ENCODE results near the gene ARHGEF37. TPM values are rescaled to one million over a fixed set of nuclear protein-coding genes. Genes with fewer than 3 reads are reported as not detected.

Gene ARHGEF37
- total and polyA plus RNA-seq, 9 of the 15 experiments (the other 6 are each of a cell fraction or from before 2014, with no cell fraction given): 0.01 to 0.27 (median 0.05) TPM

DNA sequence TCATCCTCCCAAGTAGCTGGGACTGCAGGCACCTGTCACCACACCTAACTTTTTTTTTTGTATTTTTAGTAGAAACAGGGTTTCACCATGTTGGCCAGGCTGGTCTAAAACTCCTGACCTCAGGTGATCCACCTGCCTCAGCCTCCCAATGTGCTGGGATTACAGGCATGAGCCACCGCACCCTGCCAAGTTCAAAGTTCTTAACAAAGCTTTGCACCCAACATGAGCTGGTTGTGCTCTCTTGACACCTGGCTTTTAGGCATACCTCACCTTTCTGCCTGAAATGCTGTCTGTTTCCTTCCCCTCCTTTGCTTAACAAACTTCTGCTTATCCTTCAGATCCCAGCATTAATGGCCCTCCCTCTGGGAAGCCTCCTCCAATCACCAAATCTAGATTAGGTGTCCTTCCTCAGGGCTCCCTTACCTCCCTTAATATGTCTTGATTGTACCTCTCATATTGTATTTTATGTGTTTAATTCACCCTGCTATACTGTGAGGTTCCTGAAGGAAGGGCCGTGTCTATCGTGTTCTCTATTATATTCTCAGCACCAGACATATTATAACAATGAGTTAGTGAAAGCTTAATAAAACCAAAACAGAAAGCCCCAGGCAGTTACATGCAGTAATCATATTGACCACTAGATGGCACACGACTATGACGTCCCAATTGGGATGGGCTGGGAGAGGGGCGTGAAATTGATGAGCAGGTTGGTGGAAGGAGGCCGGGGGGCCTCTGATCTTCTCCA lies 86.0 kb downstream of the ARHGEF37 start:
- H3K9ac ChIP-seq (ENCODE audit: insufficient read depth in 1 of 2, low read depth in 2 of 2, low read length in 2 of 2): no peak overlapping the region
- WGBS (ENCODE audit: insufficient coverage, low coverage, missing lambda C conversion rate): 11% methylated on average over 7 of the region's 7 CpGs
- FAIRE-seq (peak; percentile 76), DNase-seq (ENCODE audit: extremely low read depth in 1 of 4, low spot score in 3 of 4) (peak; percentile 65 to 74 (median 66)), ATAC-seq (peak; percentile 68)
- POLR2A ChIA-PET: interaction anchor here (0.6 to 1.6 kb wide), 9 partner anchors 8 to 387 kb away, joined by 3 to 6 read pairs (median 3); no protein-coding TSS in a partner anchor
- CTCF ChIA-PET (ENCODE audit: low intra/inter-chr PET ratio): interaction anchor here (0.7 to 0.8 kb wide), 3 partner anchors 65 to 186 kb away, joined by 3 to 4 read pairs (median 3); no protein-coding TSS in a partner anchor
- H2AFZ ChIP-seq (ENCODE audit: low read depth, low read length): peak overlapping the region; percentile 67
- no peaks in the 10 kb centered on the region for H4K20me1 ChIP-seq (replicated peaks; ENCODE audit: control insufficient read depth, insufficient read depth, low read length)
- H3K36me3 ChIP-seq (ENCODE audit: control insufficient read depth, insufficient read depth, low read length): no peaks in the 10 kb centered on the region
- no peak overlapping the region for H3K4me3 ChIP-seq
- H3K9me3 ChIP-seq (replicated peaks; ENCODE audit: control insufficient read depth, insufficient read depth, low read depth, low read length): peaks cover 3% of the 10 kb centered on the region; the same call in 1 of the 2 replicates
- in situ Hi-C loops (cut with MboI) (no loop called here), intact Hi-C loops (cut with micrococcal nuclease) (loop anchor here (1.0 kb wide), 1 partner anchor 64 kb away; no protein-coding TSS in a partner anchor)
- peaks cover 15 to 22% of the 10 kb centered on the region in 2 experiments for H3K4me1 ChIP-seq (replicated peaks in 1 of 2; ENCODE audit: control insufficient read depth in 2 of 2, insufficient read depth in 2 of 2, low read length in 2 of 2)
- H3K27me3 ChIP-seq (ENCODE audit: control insufficient read depth in 2 of 2, insufficient read depth in 2 of 2, low read length in 2 of 2): no peaks in the 10 kb centered on the region
- BruUV-seq (replicated peaks): no TSS peak
- H3K27ac ChIP-seq (ENCODE audit: extremely low read depth, low read depth, low read length): peak overlapping the region; percentile 13; the same call in 1 of the 3 replicates
- H3K4me2 ChIP-seq (ENCODE audit: insufficient read depth, low read length): no peak overlapping the region; the same call in 1 of the 2 replicates
- no peaks in the 10 kb centered on the region for H3K9me1 ChIP-seq (ENCODE audit: control insufficient read depth, insufficient read depth, low read length)
- H3K79me2 ChIP-seq (ENCODE audit: control insufficient read depth, insufficient read depth, low read length): no peaks in the 10 kb centered on the region
- TF ChIP-seq, protein P1, sequence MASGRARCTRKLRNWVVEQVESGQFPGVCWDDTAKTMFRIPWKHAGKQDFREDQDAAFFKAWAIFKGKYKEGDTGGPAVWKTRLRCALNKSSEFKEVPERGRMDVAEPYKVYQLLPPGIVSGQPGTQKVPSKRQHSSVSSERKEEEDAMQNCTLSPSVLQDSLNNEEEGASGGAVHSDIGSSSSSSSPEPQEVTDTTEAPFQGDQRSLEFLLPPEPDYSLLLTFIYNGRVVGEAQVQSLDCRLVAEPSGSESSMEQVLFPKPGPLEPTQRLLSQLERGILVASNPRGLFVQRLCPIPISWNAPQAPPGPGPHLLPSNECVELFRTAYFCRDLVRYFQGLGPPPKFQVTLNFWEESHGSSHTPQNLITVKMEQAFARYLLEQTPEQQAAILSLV (tag; IDR thresholded peaks at IDR 0.05): no peak
- TF ChIP-seq, protein P2, sequence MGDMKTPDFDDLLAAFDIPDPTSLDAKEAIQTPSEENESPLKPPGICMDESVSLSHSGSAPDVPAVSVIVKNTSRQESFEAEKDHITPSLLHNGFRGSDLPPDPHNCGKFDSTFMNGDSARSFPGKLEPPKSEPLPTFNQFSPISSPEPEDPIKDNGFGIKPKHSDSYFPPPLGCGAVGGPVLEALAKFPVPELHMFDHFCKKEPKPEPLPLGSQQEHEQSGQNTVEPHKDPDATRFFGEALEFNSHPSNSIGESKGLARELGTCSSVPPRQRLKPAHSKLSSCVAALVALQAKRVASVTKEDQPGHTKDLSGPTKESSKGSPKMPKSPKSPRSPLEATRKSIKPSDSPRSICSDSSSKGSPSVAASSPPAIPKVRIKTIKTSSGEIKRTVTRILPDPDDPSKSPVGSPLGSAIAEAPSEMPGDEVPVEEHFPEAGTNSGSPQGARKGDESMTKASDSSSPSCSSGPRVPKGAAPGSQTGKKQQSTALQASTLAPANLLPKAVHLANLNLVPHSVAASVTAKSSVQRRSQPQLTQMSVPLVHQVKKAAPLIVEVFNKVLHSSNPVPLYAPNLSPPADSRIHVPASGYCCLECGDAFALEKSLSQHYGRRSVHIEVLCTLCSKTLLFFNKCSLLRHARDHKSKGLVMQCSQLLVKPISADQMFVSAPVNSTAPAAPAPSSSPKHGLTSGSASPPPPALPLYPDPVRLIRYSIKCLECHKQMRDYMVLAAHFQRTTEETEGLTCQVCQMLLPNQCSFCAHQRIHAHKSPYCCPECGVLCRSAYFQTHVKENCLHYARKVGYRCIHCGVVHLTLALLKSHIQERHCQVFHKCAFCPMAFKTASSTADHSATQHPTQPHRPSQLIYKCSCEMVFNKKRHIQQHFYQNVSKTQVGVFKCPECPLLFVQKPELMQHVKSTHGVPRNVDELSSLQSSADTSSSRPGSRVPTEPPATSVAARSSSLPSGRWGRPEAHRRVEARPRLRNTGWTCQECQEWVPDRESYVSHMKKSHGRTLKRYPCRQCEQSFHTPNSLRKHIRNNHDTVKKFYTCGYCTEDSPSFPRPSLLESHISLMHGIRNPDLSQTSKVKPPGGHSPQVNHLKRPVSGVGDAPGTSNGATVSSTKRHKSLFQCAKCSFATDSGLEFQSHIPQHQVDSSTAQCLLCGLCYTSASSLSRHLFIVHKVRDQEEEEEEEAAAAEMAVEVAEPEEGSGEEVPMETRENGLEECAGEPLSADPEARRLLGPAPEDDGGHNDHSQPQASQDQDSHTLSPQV (IDR thresholded peaks at IDR 0.05): peak; percentile 52; the same call in 1 of the 2 replicates
- TF ChIP-seq ATF1 (CRISPR knock-in tag; IDR thresholded peaks at IDR 0.05) (peak; percentile 14; the same call in 1 of the 2 replicates), ATF1 (tag; IDR thresholded peaks at IDR 0.05) (peak; percentile 88), ZNF121 (CRISPR knock-in tag; conservative IDR thresholded peaks at IDR 0.05) (no peak), ZBTB7A (IDR thresholded peaks at IDR 0.05; ENCODE audit: borderline replicate concordance, control insufficient read depth, low read depth, low read length) (peak; percentile 56; the same call in 1 of the 2 replicates)
- TF ChIP-seq, protein P3, sequence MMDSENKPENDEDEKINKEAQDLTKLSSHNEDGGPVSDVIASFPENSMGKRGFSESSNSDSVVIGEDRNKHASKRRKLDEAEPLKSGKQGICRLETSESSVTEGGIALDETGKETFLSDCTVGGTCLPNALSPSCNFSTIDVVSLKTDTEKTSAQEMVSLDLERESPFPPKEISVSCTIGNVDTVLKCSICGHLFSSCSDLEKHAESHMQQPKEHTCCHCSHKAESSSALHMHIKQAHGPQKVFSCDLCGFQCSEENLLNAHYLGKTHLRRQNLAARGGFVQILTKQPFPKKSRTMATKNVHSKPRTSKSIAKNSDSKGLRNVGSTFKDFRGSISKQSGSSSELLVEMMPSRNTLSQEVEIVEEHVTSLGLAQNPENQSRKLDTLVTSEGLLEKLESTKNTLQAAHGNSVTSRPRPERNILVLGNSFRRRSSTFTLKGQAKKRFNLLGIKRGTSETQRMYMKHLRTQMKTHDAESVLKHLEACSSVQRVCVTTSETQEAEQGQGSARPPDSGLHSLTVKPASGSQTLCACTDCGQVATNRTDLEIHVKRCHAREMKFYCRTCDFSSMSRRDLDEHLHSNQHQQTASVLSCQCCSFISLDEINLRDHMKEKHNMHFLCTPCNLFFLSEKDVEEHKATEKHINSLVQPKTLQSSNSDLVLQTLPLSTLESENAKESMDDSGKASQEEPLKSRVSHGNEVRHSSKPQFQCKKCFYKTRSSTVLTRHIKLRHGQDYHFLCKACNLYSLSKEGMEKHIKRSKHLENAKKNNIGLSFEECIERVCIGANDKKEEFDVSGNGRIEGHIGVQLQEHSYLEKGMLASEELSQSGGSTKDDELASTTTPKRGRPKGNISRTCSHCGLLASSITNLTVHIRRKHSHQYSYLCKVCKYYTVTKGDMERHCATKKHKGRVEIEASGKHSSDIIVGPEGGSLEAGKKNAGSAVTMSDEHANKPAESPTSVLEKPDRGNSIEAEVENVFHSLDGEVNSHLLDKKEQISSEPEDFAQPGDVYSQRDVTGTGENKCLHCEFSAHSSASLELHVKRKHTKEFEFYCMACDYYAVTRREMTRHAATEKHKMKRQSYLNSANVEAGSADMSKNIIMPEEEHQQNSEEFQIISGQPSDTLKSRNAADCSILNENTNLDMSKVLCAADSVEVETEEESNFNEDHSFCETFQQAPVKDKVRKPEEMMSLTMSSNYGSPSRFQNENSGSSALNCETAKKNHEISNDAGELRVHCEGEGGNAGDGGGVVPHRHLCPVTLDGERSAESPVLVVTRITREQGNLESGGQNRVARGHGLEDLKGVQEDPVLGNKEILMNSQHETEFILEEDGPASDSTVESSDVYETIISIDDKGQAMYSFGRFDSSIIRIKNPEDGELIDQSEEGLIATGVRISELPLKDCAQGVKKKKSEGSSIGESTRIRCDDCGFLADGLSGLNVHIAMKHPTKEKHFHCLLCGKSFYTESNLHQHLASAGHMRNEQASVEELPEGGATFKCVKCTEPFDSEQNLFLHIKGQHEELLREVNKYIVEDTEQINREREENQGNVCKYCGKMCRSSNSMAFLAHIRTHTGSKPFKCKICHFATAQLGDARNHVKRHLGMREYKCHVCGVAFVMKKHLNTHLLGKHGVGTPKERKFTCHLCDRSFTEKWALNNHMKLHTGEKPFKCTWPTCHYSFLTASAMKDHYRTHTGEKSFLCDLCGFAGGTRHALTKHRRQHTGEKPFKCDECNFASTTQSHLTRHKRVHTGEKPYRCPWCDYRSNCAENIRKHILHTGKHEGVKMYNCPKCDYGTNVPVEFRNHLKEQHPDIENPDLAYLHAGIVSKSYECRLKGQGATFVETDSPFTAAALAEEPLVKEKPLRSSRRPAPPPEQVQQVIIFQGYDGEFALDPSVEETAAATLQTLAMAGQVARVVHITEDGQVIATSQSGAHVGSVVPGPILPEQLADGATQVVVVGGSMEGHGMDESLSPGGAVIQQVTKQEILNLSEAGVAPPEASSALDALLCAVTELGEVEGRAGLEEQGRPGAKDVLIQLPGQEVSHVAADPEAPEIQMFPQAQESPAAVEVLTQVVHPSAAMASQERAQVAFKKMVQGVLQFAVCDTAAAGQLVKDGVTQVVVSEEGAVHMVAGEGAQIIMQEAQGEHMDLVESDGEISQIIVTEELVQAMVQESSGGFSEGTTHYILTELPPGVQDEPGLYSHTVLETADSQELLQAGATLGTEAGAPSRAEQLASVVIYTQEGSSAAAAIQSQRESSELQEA (IDR thresholded peaks at IDR 0.05; ENCODE audit: low read depth): no peak

Data from K562 (cell line).